ENCODE measurements around the gene PDZD4.

The PDZD4 gene

GRCh38 chrX:153777261-153778090, 52.9 kb downstream of the PDZD4 start:
- Mint-ChIP-seq H3K9me3 (no peaks in the 10 kb centered on the region), H3K4me3 (no peak overlapping the region), H3K4me1 (peaks cover 9% of the 10 kb centered on the region), H3K27me3 (peaks cover 12% of the 10 kb centered on the region), H3K27ac (no peak overlapping the region)
- ATAC-seq (no peak), DNase-seq (no peak)

GRCh38 chrX:153776611-153777045, 53.7 kb downstream of the PDZD4 start:
- Mint-ChIP-seq H3K9me3 (no peaks in the 10 kb centered on the region), H3K4me1 (peaks cover 9% of the 10 kb centered on the region), H3K4me3 (no peak overlapping the region), H3K27me3 (peaks cover 12% of the 10 kb centered on the region), H3K27ac (no peak overlapping the region)
- ATAC-seq (peak; percentile 8), DNase-seq (no peak)

GRCh38 chrX:153776120-153776599, 54.2 kb downstream of the PDZD4 start:
- Mint-ChIP-seq H3K4me3 (no peak overlapping the region), H3K27me3 (peaks cover 12% of the 10 kb centered on the region), H3K9me3 (no peaks in the 10 kb centered on the region), H3K4me1 (peaks cover 9% of the 10 kb centered on the region), H3K27ac (no peak overlapping the region)
- DNase-seq = no peak
- ATAC-seq = no peak

- no peaks in the 10 kb centered on the region for H3K9me3 Mint-ChIP-seq
- no peak overlapping the region for H3K4me3 Mint-ChIP-seq
- H3K27me3 Mint-ChIP-seq = peaks cover 11% of the 10 kb centered on the region
- ATAC-seq = no peak
- H3K4me1 Mint-ChIP-seq = peaks cover 9% of the 10 kb centered on the region
- no peak overlapping the region for H3K27ac Mint-ChIP-seq
- peak in 1 of 2 donors; percentile 6 for DNase-seq
Measured at GRCh38 chrX:153775293-153776119, 54.8 kb downstream of the PDZD4 start.

- H3K9me3 Mint-ChIP-seq = no peaks in the 10 kb centered on the region
- DNase-seq (peak in 1 of 2 donors; percentile 4), ATAC-seq (no peak)
- peaks cover 3% of the 10 kb centered on the region for H3K27me3 Mint-ChIP-seq
- H3K4me1 Mint-ChIP-seq = peaks cover 1% of the 10 kb centered on the region
- no peak overlapping the region for H3K4me3 Mint-ChIP-seq
- H3K27ac Mint-ChIP-seq = no peak overlapping the region
Measured at GRCh38 chrX:153774576-153775292, 55.6 kb downstream of the PDZD4 start.

GRCh38 chrX:153773741-153774575, 56.4 kb downstream of the PDZD4 start:
- H3K4me3 Mint-ChIP-seq = no peak overlapping the region
- ATAC-seq = no peak
- no peaks in the 10 kb centered on the region for H3K4me1 Mint-ChIP-seq
- H3K9me3 Mint-ChIP-seq = no peaks in the 10 kb centered on the region
- H3K27ac Mint-ChIP-seq = no peak overlapping the region
- no peak for DNase-seq
- no peaks in the 10 kb centered on the region for H3K27me3 Mint-ChIP-seq

GRCh38 chrX:153773218-153773611, 57.1 kb downstream of the PDZD4 start:
- no peak overlapping the region for H3K27ac Mint-ChIP-seq
- no peak for ATAC-seq
- peaks cover 4% of the 10 kb centered on the region for H3K4me1 Mint-ChIP-seq
- no peak for DNase-seq
- H3K27me3 Mint-ChIP-seq = no peaks in the 10 kb centered on the region
- no peak overlapping the region for H3K4me3 Mint-ChIP-seq
- H3K9me3 Mint-ChIP-seq = no peaks in the 10 kb centered on the region

- no peaks in the 10 kb centered on the region for H3K27me3 Mint-ChIP-seq
- H3K9me3 Mint-ChIP-seq = no peaks in the 10 kb centered on the region
- H3K4me3 Mint-ChIP-seq = no peak overlapping the region
- ATAC-seq = no peak
- H3K4me1 Mint-ChIP-seq = peaks cover 10% of the 10 kb centered on the region
- DNase-seq = no peak
- no peak overlapping the region for H3K27ac Mint-ChIP-seq
Measured at GRCh38 chrX:153772316-153773217, 57.8 kb downstream of the PDZD4 start.

- ATAC-seq (no peak), DNase-seq (no peak)
- Mint-ChIP-seq H3K27ac (no peak overlapping the region), H3K9me3 (no peaks in the 10 kb centered on the region), H3K27me3 (no peaks in the 10 kb centered on the region), H3K4me3 (no peak overlapping the region), H3K4me1 (peaks cover 15% of the 10 kb centered on the region)
Measured at GRCh38 chrX:153771415-153772315, 58.7 kb downstream of the PDZD4 start.

- DNase-seq = no peak
Measured at GRCh38 chrX:153770601-153771414, 59.5 kb downstream of the PDZD4 start.

GRCh38 chrX:153769865-153770600, 60.3 kb downstream of the PDZD4 start:
- Mint-ChIP-seq H3K4me3 (no peak overlapping the region), H3K4me1 (peaks cover 23% of the 10 kb centered on the region), H3K9me3 (no peaks in the 10 kb centered on the region), H3K27ac (no peak overlapping the region), H3K27me3 (no peaks in the 10 kb centered on the region)
- no peak for DNase-seq
- no peak for ATAC-seq

More at GRCh38 chrX:153770601-153771414, 59.5 kb downstream of the PDZD4 start:
- peaks cover 23% of the 10 kb centered on the region for H3K4me1 Mint-ChIP-seq
- H3K27ac Mint-ChIP-seq = no peak overlapping the region
- H3K27me3 Mint-ChIP-seq = no peaks in the 10 kb centered on the region
- no peak overlapping the region for H3K4me3 Mint-ChIP-seq
- no peak for ATAC-seq
- H3K9me3 Mint-ChIP-seq = no peaks in the 10 kb centered on the region

Measured in stimulated activated naive CD8-positive, alpha-beta T cell treated with anti-CD3 and anti-CD28 coated beads, Interleukin-15, amount 100 ng/mL, for 72 hours (primary cell).